Vagina (tissue), 2 donors: ENCODE measurements around the gene RAB6B.

Experiments used
- POLR2A ChIP-seq, 2 donors: fragments of 450-650 bp; IDR thresholded peaks; one replicate each; pipeline ENCODE4 v1.6.1; 2017; ENCODE audit warnings: antibody characterized with exemption in 2 of 2, mild to moderate bottlenecking in 2 of 2, moderate library complexity in 2 of 2
- POLR2AphosphoS5 ChIP-seq, 2 donors: sonication (generic); formaldehyde crosslinking; IDR thresholded peaks; one replicate each; pipeline ENCODE4 v1.9.0; 2017; ENCODE audit warnings: antibody characterized with exemption in 2 of 2, mild to moderate bottlenecking in 2 of 2, low read depth in 1 of 2; ENCODE audit not compliant: insufficient read depth in 1 of 2
- TF ChIP-seq, protein P1 (sequence below), 3 experiments: fragments of 450-650 bp in 2 of 3; fragments of 200-600 bp in 1 of 3; sonication (generic) in 1 of 3; IDR thresholded peaks; one replicate each; pipeline ENCODE4 v1.5.1; 2017 to 2019; ENCODE audit warnings: antibody characterized with exemption in 3 of 3, mild to moderate bottlenecking in 2 of 3, moderate library complexity in 2 of 3

DNA sequence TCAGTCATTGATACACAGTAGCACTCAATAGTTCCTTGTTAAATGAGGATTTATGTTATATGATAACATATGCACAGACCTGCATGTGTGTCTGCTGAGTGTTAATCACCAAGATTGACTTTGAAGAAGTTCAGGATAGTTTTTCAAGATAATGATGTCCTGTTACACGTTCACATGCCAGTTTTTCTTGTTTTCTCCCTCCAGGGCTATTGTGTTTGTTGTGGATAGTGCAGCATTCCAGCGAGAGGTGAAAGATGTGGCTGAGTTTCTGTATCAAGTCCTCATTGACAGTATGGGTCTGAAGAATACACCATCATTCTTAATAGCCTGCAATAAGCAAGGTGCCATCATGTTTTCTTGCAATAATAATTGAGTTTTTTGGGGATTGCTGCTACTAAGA, 80.3 kb downstream of the RAB6B start:
- TF ChIP-seq, protein P1, sequence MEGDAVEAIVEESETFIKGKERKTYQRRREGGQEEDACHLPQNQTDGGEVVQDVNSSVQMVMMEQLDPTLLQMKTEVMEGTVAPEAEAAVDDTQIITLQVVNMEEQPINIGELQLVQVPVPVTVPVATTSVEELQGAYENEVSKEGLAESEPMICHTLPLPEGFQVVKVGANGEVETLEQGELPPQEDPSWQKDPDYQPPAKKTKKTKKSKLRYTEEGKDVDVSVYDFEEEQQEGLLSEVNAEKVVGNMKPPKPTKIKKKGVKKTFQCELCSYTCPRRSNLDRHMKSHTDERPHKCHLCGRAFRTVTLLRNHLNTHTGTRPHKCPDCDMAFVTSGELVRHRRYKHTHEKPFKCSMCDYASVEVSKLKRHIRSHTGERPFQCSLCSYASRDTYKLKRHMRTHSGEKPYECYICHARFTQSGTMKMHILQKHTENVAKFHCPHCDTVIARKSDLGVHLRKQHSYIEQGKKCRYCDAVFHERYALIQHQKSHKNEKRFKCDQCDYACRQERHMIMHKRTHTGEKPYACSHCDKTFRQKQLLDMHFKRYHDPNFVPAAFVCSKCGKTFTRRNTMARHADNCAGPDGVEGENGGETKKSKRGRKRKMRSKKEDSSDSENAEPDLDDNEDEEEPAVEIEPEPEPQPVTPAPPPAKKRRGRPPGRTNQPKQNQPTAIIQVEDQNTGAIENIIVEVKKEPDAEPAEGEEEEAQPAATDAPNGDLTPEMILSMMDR (IDR thresholded peaks at IDR 0.05): no peak
- no peak for TF ChIP-seq POLR2A (IDR thresholded peaks at IDR 0.05)
- no peak for TF ChIP-seq POLR2AphosphoS5 (IDR thresholded peaks at IDR 0.05; ENCODE audit: insufficient read depth in 1 of 2, low read depth in 1 of 2)
